Endodermal cell (in vitro differentiated cells): ENCODE measurements around the gene HYKK. TPM values are rescaled to one million over a fixed set of nuclear protein-coding genes. Genes with fewer than 3 reads are reported as not detected.

ENCODE experiments used
- DNase-seq: peaks from one replicate; pipeline ENCODE4 v3.0.0-alpha.2; 2017
- H3K27ac ChIP-seq: 2 replicates; pipeline ENCODE4 v1.5.1; 2013; ENCODE audit warnings: mild to moderate bottlenecking, low read depth, low read length, moderate library complexity
- H3K27me3 ChIP-seq: 2 replicates; pipeline ENCODE4 v1.6.1; 2013; ENCODE audit warnings: mild to moderate bottlenecking, low read length, moderate library complexity; ENCODE audit not compliant: insufficient read depth, control insufficient read depth, poor library complexity, severe bottlenecking
- H3K36me3 ChIP-seq: 2 replicates; pipeline ENCODE4 v1.7.0; 2013; ENCODE audit warnings: mild to moderate bottlenecking, low read length, moderate library complexity; ENCODE audit not compliant: control insufficient read depth, insufficient read depth
- H3K4me1 ChIP-seq: one replicate; pipeline ENCODE4 v1.7.0; 2013; ENCODE audit warnings: low read length; ENCODE audit not compliant: control insufficient read depth, insufficient read depth
- H3K4me3 ChIP-seq: 2 replicates; pipeline ENCODE4 v1.5.1; 2013; ENCODE audit warnings: mild to moderate bottlenecking, low read length, moderate library complexity
- H3K9ac ChIP-seq: 2 replicates; pipeline ENCODE4 v1.6.1; 2013; ENCODE audit warnings: mild to moderate bottlenecking, low read length, moderate library complexity; ENCODE audit not compliant: poor library complexity, severe bottlenecking; ENCODE audit errors: extremely low read depth
- H3K9me3 ChIP-seq: 2 replicates; pipeline ENCODE4 v1.6.1; 2013; ENCODE audit warnings: mild to moderate bottlenecking, low read length, moderate library complexity; ENCODE audit not compliant: control insufficient read depth
- H3K27ac Mint-ChIP-seq: 2 replicates; pipeline ENCODE4 v1.8.0; 2020; ENCODE audit warnings: mixed read lengths
- H3K27me3 Mint-ChIP-seq: 2 replicates; pipeline ENCODE4 v1.8.0; 2021; ENCODE audit warnings: mild to moderate bottlenecking, mixed read lengths; ENCODE audit not compliant: insufficient read depth
- H3K36me3 Mint-ChIP-seq: 2 replicates; pipeline ENCODE4 v1.8.0; 2020; ENCODE audit warnings: low read depth, mixed read lengths
- H3K4me1 Mint-ChIP-seq: 2 replicates; pipeline ENCODE4 v1.8.0; 2020; ENCODE audit warnings: mixed read lengths
- H3K4me3 Mint-ChIP-seq: 2 replicates; pipeline ENCODE4 v1.8.0; 2020; ENCODE audit warnings: mild to moderate bottlenecking, moderate library complexity, mixed read lengths
- H3K9me3 Mint-ChIP-seq: 2 replicates; pipeline ENCODE4 v1.8.0; 2020; ENCODE audit warnings: mild to moderate bottlenecking, mixed read lengths
- WGBS, 2 experiments: methylation state at CpG; one replicate each; pipeline versions ENCODE4 v1.1.5 to v1.1.7; 2013; ENCODE audit warnings: missing lambda C conversion rate in 2 of 2, mixed read lengths in 1 of 2; ENCODE audit not compliant: insufficient coverage in 1 of 2, insufficient read length in 1 of 2; 5-methylcytosine and 5-hydroxymethylcytosine counted together
- total RNA-seq, 2 donors: library from RNA; stranded (reverse); fragmentation: NEBNext Ultra II Directional in 1 of 2; extraction: Animal tissue kit (Norgen Biotek cat#: 25700) in 1 of 2; gene quantifications; 2 replicates in 1 of 2; 3 replicates in 1 of 2; pipeline ENCODE4 v1.2.1, GENCODE V29; 2021
- TF ChIP-seq, protein P1 (sequence below): fragments of 200-600 bp; sonication (generic); conservative IDR thresholded peaks from 2 replicates; pipeline ENCODE4 v1.5.0; 2021; ENCODE audit warnings: antibody characterized with exemption, mild to moderate bottlenecking

The HYKK gene
- total RNA-seq, 2 donors from 2014 or later, result 3.9 to 4.2 TPM

DNA sequence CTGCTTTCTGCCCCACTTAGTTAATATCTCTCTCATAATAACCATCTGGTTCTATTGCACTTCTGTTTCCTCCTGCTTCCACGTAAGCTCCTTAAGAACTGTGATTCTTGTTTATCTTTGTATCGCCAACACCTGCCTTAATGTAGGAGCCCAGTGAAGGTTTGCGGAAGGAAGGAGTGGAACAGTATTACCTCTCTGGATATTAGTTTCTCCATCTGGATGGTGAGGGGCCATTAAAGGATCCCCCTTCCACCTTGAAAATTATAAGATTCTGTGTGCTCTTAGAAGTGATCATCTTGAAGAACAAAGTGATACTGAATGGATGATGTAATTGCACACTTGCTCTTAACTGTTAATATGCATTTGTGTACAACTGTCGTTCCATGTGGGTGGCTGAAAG lies 60.2 kb downstream of the HYKK start:
- peaks cover 4% of the 10 kb centered on the region for H3K27me3 Mint-ChIP-seq
- no peaks in the 10 kb centered on the region for H3K36me3 ChIP-seq
- no peak for DNase-seq
- no peaks in the 10 kb centered on the region for H3K27me3 ChIP-seq
- no peaks in the 10 kb centered on the region for H3K36me3 Mint-ChIP-seq
- WGBS, 2 experiments, result 94 to 100% methylated on average over 4 of the region's 4 CpGs
- peaks cover 22% of the 10 kb centered on the region for H3K4me1 Mint-ChIP-seq
- peaks cover 5% of the 10 kb centered on the region for H3K4me1 ChIP-seq
- H3K9me3 Mint-ChIP-seq, result no peaks in the 10 kb centered on the region
- no peaks in the 10 kb centered on the region for H3K9me3 ChIP-seq
- no peak overlapping the region for H3K4me3 ChIP-seq
- TF ChIP-seq, protein P1, sequence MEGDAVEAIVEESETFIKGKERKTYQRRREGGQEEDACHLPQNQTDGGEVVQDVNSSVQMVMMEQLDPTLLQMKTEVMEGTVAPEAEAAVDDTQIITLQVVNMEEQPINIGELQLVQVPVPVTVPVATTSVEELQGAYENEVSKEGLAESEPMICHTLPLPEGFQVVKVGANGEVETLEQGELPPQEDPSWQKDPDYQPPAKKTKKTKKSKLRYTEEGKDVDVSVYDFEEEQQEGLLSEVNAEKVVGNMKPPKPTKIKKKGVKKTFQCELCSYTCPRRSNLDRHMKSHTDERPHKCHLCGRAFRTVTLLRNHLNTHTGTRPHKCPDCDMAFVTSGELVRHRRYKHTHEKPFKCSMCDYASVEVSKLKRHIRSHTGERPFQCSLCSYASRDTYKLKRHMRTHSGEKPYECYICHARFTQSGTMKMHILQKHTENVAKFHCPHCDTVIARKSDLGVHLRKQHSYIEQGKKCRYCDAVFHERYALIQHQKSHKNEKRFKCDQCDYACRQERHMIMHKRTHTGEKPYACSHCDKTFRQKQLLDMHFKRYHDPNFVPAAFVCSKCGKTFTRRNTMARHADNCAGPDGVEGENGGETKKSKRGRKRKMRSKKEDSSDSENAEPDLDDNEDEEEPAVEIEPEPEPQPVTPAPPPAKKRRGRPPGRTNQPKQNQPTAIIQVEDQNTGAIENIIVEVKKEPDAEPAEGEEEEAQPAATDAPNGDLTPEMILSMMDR, result no peak
- H3K27ac ChIP-seq, result no peak overlapping the region
- H3K27ac Mint-ChIP-seq, result no peak overlapping the region
- no peak overlapping the region for H3K9ac ChIP-seq
- no peak overlapping the region for H3K4me3 Mint-ChIP-seq

DNA sequence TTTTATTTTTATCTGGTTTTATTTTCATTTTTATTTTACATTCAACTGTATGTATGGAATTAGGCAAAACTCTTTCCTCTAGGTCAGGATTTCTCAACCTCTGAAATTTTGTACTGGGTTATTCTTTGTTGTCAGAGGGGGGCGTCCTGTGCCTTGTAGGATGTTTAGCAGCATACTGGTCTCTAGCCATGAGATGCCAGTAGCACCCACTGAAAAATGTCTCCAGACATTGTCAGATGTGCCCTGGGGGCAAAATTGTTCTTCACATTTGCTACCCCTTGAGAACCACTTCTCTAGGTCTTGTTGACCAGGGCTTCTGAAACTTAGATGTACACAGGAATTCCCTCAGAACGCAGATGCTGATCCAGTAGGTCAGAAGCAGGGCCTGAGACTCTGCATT lies 63.3 kb downstream of the HYKK start:
- H3K36me3 Mint-ChIP-seq, result no peaks in the 10 kb centered on the region
- WGBS, 2 experiments, result 75 to 100% methylated on average over 2 of the region's 2 CpGs
- H3K9me3 ChIP-seq, result no peaks in the 10 kb centered on the region

DNA sequence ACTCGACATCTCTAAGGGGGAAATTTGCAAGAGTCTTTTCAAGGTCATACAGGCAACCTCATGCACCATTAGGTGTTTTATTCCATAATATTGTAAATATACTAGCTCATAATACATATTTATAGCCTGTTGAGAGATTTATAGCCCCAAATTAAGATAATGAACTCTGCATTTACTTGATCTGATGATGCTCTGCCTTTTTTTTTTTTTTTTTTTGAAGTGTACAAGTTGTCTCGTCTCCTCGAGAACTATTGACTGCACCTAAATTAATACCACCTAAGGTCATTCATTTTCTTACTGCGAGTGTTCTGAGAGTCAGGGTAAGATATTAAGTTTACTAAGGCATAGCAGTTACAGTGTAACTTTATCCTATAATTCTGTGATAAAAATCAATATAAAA lies 64.0 kb downstream of the HYKK start:
- H3K4me1 ChIP-seq, result no peaks in the 10 kb centered on the region
- no peaks in the 10 kb centered on the region for H3K27me3 Mint-ChIP-seq

More for the DNA sequence above, 63.3 kb downstream of the HYKK start:
- H3K9me3 Mint-ChIP-seq, result no peaks in the 10 kb centered on the region
- H3K27ac Mint-ChIP-seq, result no peak overlapping the region
- Histone ChIP-seq H3K4me1 (no peaks in the 10 kb centered on the region), H3K4me3 (no peak overlapping the region), H3K9ac (no peak overlapping the region), H3K36me3 (no peaks in the 10 kb centered on the region), H3K27ac (no peak overlapping the region), H3K27me3 (no peaks in the 10 kb centered on the region)
- H3K4me3 Mint-ChIP-seq, result no peak overlapping the region
- no peak for DNase-seq
- H3K4me1 Mint-ChIP-seq, result peaks cover 10% of the 10 kb centered on the region
- TF ChIP-seq, protein P1, result peak; percentile 50
- H3K27me3 Mint-ChIP-seq, result peaks cover 3% of the 10 kb centered on the region

More for the DNA sequence above, 64.0 kb downstream of the HYKK start:
- Mint-ChIP-seq H3K36me3 (no peaks in the 10 kb centered on the region), H3K27ac (no peak overlapping the region), H3K4me1 (peaks cover 7% of the 10 kb centered on the region), H3K9me3 (no peaks in the 10 kb centered on the region), H3K4me3 (no peak overlapping the region)
- no peaks in the 10 kb centered on the region for H3K36me3 ChIP-seq
- no peak overlapping the region for H3K4me3 ChIP-seq
- no peak overlapping the region for H3K27ac ChIP-seq
- 98% methylated on average over 2 of the region's 4 CpGs; no CpG with 5 or more reads in 1 of the 2 experiments for WGBS, 2 experiments
- no peaks in the 10 kb centered on the region for H3K27me3 ChIP-seq
- H3K9ac ChIP-seq, result no peak overlapping the region
- H3K9me3 ChIP-seq, result no peaks in the 10 kb centered on the region
- DNase-seq, result no peak
- TF ChIP-seq, protein P1, result no peak
